A549 (cell line): ENCODE results near the gene UVSSA.

Source experiments
- CEBPB ChIP-seq, 2 experiments: fragments of >200 bp in 1 of 2; sonication (Bioruptor Twin) in 1 of 2; formaldehyde crosslinking in 1 of 2; IDR thresholded peaks; 2 replicates each; pipeline ENCODE4 v1.6.1; 2012 to 2016
- EP300 ChIP-seq, 2 experiments: fragments of >200 bp; sonication (Bioruptor Twin); formaldehyde crosslinking; IDR thresholded peaks; 2 replicates in 1 of 2; 3 replicates in 1 of 2; pipeline ENCODE4 v1.6.1; 2016 to 2017
- MAX ChIP-seq: IDR thresholded peaks from 2 replicates; pipeline ENCODE4 v1.6.1; 2012
- RAD21 ChIP-seq, 2 experiments: fragments of >200 bp in 1 of 2; sonication (Bioruptor Twin) in 1 of 2; formaldehyde crosslinking in 1 of 2; IDR thresholded peaks in 1 of 2; conservative IDR thresholded peaks in 1 of 2; 2 replicates in 1 of 2; 3 replicates in 1 of 2; pipeline ENCODE4 v1.6.1; 2012 to 2018; ENCODE audit warnings: inconsistent platforms in 1 of 2
- RFX5 ChIP-seq: fragments of 450-650 bp; IDR thresholded peaks from 2 replicates; pipeline ENCODE4 v1.7.1; 2014; ENCODE audit warnings: antibody characterized with exemption, mild to moderate bottlenecking, moderate library complexity
- ZNF302 ChIP-seq: fragments of 250-450 bp; sonication (Bioruptor Pico); IDR thresholded peaks from 2 replicates; pipeline ENCODE4 v1.9.0; 2021; ENCODE audit warnings: inconsistent platforms, mild to moderate bottlenecking, moderate library complexity
- ZSCAN20 ChIP-seq: fragments of 250-450 bp; sonication (Bioruptor Pico); IDR thresholded peaks from 2 replicates; pipeline ENCODE4 v1.8.0; 2022; ENCODE audit warnings: mild to moderate bottlenecking, moderate library complexity
- TF ChIP-seq, protein P1 (sequence below): fragments of >200 bp; sonication (Bioruptor Twin); formaldehyde crosslinking; IDR thresholded peaks from 3 replicates; pipeline ENCODE4 v1.5.1; 2016

DNA sequence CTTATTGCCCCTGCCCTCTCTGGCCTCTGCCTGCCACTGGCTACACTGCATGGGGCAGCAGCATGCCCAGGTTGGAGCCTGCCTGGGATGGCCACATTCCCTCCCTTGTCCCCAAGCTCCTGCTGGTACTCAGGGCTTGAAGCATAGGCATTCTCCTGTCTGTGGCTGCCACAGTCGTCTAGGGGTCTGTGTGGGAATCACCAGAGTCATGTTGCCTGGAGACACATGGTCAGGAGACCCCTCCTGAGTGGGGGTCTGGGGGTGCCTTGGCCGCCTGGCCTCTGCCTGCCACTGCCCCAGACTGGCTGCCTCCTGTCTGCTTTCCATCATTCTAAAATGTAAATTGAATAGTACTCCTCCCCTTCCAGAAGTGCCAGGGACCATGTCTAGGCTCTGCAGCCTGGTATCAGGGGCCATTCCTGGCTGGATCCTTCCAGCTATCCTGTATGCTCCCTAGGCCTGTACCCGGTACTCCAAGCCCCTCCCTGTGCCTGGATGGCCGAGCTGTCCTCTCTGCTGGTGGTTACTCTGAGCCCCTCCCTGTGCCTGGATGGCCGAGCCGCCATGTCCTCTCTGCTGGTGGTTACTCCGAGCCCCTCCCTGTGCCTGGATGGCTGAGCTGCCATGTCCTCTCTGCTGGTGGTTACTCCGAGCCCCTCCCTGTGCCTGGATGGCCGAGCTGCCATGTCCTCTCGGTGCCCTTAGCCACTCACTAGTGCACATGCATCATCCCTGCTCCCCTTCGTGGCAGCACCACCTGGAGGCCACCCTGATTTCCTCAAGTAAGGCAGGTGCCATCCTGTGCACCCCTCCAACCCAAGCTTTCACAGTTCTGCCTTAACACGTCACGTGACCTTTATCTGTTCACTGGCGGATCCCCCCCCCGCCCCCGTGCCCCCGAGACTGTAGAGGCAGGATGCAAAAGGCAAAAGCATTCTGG, 64.7 kb downstream of the UVSSA start:
- TF ChIP-seq RFX5 = no peak
- TF ChIP-seq, protein P1, sequence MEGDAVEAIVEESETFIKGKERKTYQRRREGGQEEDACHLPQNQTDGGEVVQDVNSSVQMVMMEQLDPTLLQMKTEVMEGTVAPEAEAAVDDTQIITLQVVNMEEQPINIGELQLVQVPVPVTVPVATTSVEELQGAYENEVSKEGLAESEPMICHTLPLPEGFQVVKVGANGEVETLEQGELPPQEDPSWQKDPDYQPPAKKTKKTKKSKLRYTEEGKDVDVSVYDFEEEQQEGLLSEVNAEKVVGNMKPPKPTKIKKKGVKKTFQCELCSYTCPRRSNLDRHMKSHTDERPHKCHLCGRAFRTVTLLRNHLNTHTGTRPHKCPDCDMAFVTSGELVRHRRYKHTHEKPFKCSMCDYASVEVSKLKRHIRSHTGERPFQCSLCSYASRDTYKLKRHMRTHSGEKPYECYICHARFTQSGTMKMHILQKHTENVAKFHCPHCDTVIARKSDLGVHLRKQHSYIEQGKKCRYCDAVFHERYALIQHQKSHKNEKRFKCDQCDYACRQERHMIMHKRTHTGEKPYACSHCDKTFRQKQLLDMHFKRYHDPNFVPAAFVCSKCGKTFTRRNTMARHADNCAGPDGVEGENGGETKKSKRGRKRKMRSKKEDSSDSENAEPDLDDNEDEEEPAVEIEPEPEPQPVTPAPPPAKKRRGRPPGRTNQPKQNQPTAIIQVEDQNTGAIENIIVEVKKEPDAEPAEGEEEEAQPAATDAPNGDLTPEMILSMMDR = no peak
- TF ChIP-seq CEBPB (IDR thresholded peaks at IDR 0.05) = no peak
- TF ChIP-seq ZNF302 (CRISPR knock-in tag) = no peak
- no peak for TF ChIP-seq ZSCAN20 (CRISPR knock-in tag)
- no peak for TF ChIP-seq RAD21 (conservative IDR thresholded peaks at IDR 0.05 in 1 of 2, IDR thresholded peaks at IDR 0.05 in 1 of 2)
- TF ChIP-seq EP300 (IDR thresholded peaks at IDR 0.05) = no peak
- no peak for TF ChIP-seq MAX
